ENCODE data around the gene OSBPL8. TPM values are rescaled to one million over a fixed set of nuclear protein-coding genes. Genes with fewer than 3 reads are reported as not detected.

The OSBPL8 gene
- total and polyA plus RNA-seq, 10 of the 15 experiments (the other 5 are each of a cell fraction or from before 2014, with no cell fraction given): 10.4 to 58.0 (median 32.0) TPM

- no peak for TF ChIP-seq BCLAF1 (IDR thresholded peaks at IDR 0.05)
- no peak for TF ChIP-seq EGR1 (IDR thresholded peaks at IDR 0.05; ENCODE audit: borderline replicate concordance in 1 of 2, low read depth in 2 of 2, low read length in 2 of 2)
- no peak for TF ChIP-seq CBX5 (IDR thresholded peaks at IDR 0.05; ENCODE audit: low read depth)
- TF ChIP-seq NBN (IDR thresholded peaks at IDR 0.05): no peak
- TF ChIP-seq SRF (IDR thresholded peaks at IDR 0.05; ENCODE audit: low read depth in 2 of 2, low read length in 2 of 2): no peak
- no peak for TF ChIP-seq JUNB (IDR thresholded peaks at IDR 0.05)
- no peak for TF ChIP-seq TCF3 (IDR thresholded peaks at IDR 0.05; ENCODE audit: borderline replicate concordance, insufficient read depth, low read depth, low read length)
- TF ChIP-seq ZBTB11 (CRISPR knock-in tag; IDR thresholded peaks at IDR 0.05): no peak
- no peak for TF ChIP-seq ZSCAN29 (IDR thresholded peaks at IDR 0.05)
Observed at GRCh38 chr12:76523408-76523807, 36.2 kb downstream of the OSBPL8 start (continued).

Measured in GM12878 (cell line).